AG04449 (cell line): ENCODE measurements around the gene TP53BP1.

Experiments
- CTCF ChIA-PET: fragments of 350-600 bp; formaldehyde crosslinking; extraction: SDS; loops from one replicate; lab custom pipeline; 2021; ENCODE audit warnings: antibody characterized with exemption; lab: Yijun Ruan, JAX
- POLR2A ChIA-PET: fragments of 400-600, 350-600 bp; formaldehyde crosslinking; extraction: SDS; loops from one replicate; lab custom pipeline; 2020; ENCODE audit warnings: antibody characterized with exemption, inconsistent platforms; lab: Yijun Ruan, JAX
- DNase-seq: peaks from one replicate; pipeline ENCODE4 v3.0.0-alpha.2; 2010; ENCODE audit warnings: low read depth, low spot score
- H3K4me3 ChIP-seq: 2 replicates; pipeline ENCODE4 v1.5.1; 2011; ENCODE audit warnings: low read depth, mild to moderate bottlenecking, control low read depth, low read length
- CTCF ChIP-seq: IDR thresholded peaks from one replicate; pipeline ENCODE4 v1.5.1; 2011; ENCODE audit warnings: mild to moderate bottlenecking, moderate library complexity, low read length, control low read depth, inconsistent platforms; ENCODE audit not compliant: insufficient read depth; ENCODE audit errors: missing control alignments

The TP53BP1 gene

GRCh38 chr15:43505738-43506137 is 12.8 kb upstream of the TP53BP1 start:
- peak; percentile 57 for DNase-seq
- H3K4me3 ChIP-seq, result no peak overlapping the region
- CTCF ChIA-PET, result interaction anchor here (1.0 to 1.5 kb wide), 6 partner anchors 8 to 66 kb away, joined by 3 to 6 read pairs (median 4); partner anchors contain the start of gene TP53BP1
- TF ChIP-seq CTCF, result no peak
- POLR2A ChIA-PET, result interaction anchor here (0.6 to 0.9 kb wide), 3 partner anchors 8 to 27 kb away, joined by 3 read pairs; no protein-coding TSS in a partner anchor

GRCh38 chr15:43499635-43500034 is 6.7 kb upstream of the TP53BP1 start:
- ChIA-PET CTCF (interaction anchor here (1.3 to 1.5 kb wide), 2 partner anchors 12 to 15 kb away, joined by 4 to 7 read pairs; no protein-coding TSS in a partner anchor), POLR2A (no interaction called here)
- no peak for TF ChIP-seq CTCF
- H3K4me3 ChIP-seq, result no peak overlapping the region
- DNase-seq, result no peak

- no peak for TF ChIP-seq CTCF
- ChIA-PET POLR2A (no interaction called here), CTCF (interaction anchor here (1.3 to 1.5 kb wide), 2 partner anchors 12 to 16 kb away, joined by 4 to 7 read pairs; no protein-coding TSS in a partner anchor)
- no peak for DNase-seq
- no peak overlapping the region for H3K4me3 ChIP-seq
Measured at GRCh38 chr15:43498990-43499389, 6.0 kb upstream of the TP53BP1 start.

GRCh38 chr15:43493703-43494472 is 932 bp upstream of the TP53BP1 start:
- no peak for TF ChIP-seq CTCF
- ChIA-PET CTCF (interaction anchor here (0.8 to 2.0 kb wide), 5 partner anchors 9 to 53 kb away, joined by 3 to 14 read pairs (median 4); no protein-coding TSS in a partner anchor), POLR2A (interaction anchor here (2.3 kb wide), 1 partner anchor 17 kb away, joined by 16 read pairs; no protein-coding TSS in a partner anchor)
- DNase-seq, result no peak
- H3K4me3 ChIP-seq, result no peak overlapping the region

- TF ChIP-seq CTCF, result no peak
- ChIA-PET POLR2A (no interaction called here), CTCF (interaction anchor here (1.2 to 1.6 kb wide), 2 partner anchors 14 to 18 kb away, joined by 3 to 6 read pairs; no protein-coding TSS in a partner anchor)
- no peak for DNase-seq
- peak overlapping the region; percentile 94 for H3K4me3 ChIP-seq
Measured at GRCh38 chr15:43492266-43492665, 690 bp downstream of the TP53BP1 start.

- TF ChIP-seq CTCF, result no peak
- no peak overlapping the region for H3K4me3 ChIP-seq
- ChIA-PET CTCF (interaction anchor here (1.0 to 1.3 kb wide), 2 partner anchors 14 to 22 kb away, joined by 3 to 4 read pairs; no protein-coding TSS in a partner anchor), POLR2A (no interaction called here)
- DNase-seq, result no peak
Measured at GRCh38 chr15:43489191-43489590, 3.8 kb downstream of the TP53BP1 start.
